NCI-H2196 (cell line): ENCODE results near the gene RAP1A.
A peak's percentile ranks its signal among the peaks of the same experiment; 100 is the strongest.

Source experiments
- DNase-seq: peaks from one replicate; lab custom pipeline; 2025; ENCODE audit not compliant: unreplicated experiment; lab: John Stamatoyannopoulos, UW

The RAP1A gene

GRCh38 chr1:111619635-111620440 lies at the start of gene RAP1A:
Gene RAP1A, plus strand, starts transcription at chr1:111619789. Its CDS starts 71,572 bp downstream, at chr1:111691361.
- peak; percentile 92 for DNase-seq

GRCh38 chr1:111569913-111570312 lies 49.7 kb upstream of the RAP1A start:
- no peak for DNase-seq

DNA sequence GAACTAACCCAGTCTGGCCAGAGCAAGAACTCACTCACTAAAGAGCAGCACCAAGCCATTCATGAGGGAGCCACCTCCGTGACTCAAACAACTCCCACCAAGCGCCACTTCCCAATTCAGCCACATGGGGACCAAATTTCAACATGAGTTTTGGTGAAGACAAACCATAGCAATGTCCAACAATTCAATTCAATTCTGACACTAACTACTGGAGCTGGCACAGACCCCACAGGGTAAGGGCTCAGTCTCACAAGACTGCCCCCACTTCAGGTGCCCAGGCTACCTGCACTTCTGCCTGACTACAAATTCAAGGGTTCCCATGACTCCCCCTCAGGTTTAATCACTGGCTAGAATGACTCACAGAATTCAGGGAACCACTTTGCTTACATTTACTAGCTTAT lies 48.8 kb upstream of the RAP1A start:
- no peak for DNase-seq

DNA sequence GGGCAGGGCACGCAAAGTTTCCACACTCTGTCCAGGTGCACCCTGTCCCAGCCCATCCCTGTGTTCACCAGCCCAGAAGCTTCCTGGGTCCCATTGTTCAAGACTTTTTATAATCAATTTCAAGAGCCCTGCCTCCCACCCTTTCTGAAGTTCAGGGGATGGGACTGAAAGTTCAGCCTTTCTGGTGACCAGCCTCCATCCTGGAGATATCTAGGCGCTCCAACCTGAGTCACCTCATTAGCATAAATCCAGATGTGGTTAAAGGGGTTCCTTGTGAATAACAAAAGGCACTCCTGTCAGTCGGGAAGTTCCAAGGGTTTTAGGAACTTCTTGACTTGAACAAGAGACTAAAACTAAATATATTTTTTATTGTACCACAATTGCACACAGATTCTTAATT lies 48.4 kb upstream of the RAP1A start:
- no peak for DNase-seq

DNA sequence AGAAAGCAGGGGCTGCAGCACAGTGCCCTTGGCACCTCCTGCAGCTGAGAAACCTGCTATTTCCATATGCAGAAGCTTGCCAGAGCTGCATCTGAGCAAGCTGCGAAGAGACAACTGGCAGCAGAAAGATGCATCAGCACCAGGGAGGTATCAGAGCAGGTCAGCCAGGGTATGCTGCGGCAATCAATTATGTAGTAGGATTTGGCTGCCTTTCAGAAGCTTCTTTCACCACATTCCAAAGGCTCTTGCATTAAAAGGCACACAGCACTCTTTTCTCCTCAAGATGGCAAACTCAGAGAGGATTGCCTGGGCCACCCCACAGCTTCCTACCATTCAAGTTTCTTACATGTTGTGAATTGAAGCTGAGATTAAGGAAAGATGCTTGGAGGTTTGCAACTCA lies 47.6 kb upstream of the RAP1A start:
- no peak for DNase-seq

GRCh38 chr1:111576547-111576946 lies 43.0 kb upstream of the RAP1A start:
- DNase-seq: peak; percentile 44

DNA sequence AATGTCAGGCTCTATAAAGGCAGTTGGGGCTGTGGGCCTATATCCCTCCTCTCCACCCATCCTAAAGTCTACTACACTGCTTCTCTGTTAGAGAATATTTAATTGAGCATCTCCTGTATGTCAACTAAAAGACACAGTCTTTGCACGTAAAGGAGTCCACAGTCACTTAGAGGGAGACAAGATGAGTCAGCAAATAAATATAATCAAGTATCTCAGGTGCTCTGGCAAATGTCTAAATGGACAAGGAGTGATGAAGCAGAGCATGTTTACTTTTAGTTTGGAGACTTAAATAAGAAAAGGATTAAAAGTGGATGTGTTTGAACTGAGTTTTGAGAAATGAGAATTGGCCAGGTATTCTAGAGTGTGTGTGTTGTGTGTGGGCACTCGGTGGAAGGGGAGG lies 41.8 kb upstream of the RAP1A start:
- DNase-seq: no peak

GRCh38 chr1:111581166-111581565 lies 38.4 kb upstream of the RAP1A start:
- no peak for DNase-seq

- no peak for DNase-seq
These were observed 37.6 kb upstream of the RAP1A start for GRCh38 chr1:111582016-111582415.

- DNase-seq: no peak
These were observed 36.7 kb upstream of the RAP1A start for GRCh38 chr1:111582644-111583618.

- DNase-seq: no peak
These were observed 34.0 kb upstream of the RAP1A start for GRCh38 chr1:111585447-111586086.

- no peak for DNase-seq
These were observed 33.5 kb upstream of the RAP1A start for GRCh38 chr1:111586112-111586511.

GRCh38 chr1:111587509-111588174 lies 31.9 kb upstream of the RAP1A start:
- DNase-seq: no peak

- no peak for DNase-seq
These were observed 27.7 kb upstream of the RAP1A start for GRCh38 chr1:111591937-111592336.

GRCh38 chr1:111592389-111593361 lies 26.9 kb upstream of the RAP1A start:
- no peak for DNase-seq

DNA sequence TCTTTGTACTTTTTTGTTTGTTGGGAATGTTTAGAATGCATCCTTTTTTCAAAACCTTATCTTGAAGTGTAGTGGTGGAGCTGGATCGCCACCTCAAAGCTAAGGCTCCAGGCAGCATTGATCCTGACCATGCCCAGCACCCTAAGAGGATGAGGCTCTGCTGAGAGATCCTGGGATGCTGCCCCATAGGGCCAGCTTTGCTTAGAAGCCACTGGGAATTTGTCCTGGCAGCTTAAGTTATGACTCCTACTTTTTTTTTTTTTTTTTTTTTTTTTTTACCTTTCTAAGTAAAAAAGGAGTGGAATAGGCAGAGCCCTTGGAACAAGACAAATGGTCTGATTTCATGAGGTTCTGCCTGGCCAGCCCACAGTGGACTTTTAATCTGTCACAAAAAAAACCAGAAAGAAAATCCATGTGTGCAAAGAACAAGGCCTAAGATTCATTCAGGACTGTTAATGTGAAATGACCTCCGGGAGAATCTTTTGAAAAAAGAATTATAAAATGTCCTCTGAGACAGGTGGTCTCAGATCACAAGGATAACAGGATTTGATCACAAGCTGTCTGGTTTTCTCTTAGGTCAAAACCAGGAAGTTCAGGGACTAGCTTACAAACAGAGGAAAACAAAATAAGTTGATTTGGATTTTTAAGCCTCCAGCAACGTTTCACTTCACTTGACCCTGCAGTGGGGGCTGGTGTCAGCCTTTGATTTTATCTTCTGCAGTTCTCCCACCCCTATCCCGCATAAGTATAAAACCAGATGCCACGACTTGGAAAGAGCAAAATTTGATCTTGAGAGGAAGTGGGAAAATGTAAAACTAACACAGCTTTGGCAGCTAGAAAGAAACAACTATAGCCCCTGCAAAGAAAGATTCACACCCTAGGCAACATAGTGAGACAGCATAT lies 25.9 kb upstream of the RAP1A start:
- no peak for DNase-seq

DNA sequence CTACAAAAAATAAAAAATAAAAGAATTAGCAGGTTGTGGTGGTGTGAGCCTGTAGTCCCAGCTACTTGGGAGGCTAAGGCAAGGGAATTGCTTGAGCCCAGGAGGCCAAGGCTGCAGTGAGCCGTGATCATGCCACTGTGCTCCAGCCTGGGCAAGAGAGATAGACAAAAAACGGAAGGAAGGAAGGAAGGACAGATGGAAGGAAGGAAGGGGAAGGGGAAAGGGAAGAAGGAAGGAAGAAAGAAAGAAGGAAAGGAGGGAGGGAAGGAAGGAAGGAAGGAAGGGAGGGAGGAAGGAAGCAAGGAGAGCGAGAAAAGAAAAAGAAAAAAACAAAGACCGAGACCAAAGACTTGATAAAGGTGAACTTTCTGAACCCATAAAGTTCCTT lies 25.3 kb upstream of the RAP1A start:
- DNase-seq: no peak

DNA sequence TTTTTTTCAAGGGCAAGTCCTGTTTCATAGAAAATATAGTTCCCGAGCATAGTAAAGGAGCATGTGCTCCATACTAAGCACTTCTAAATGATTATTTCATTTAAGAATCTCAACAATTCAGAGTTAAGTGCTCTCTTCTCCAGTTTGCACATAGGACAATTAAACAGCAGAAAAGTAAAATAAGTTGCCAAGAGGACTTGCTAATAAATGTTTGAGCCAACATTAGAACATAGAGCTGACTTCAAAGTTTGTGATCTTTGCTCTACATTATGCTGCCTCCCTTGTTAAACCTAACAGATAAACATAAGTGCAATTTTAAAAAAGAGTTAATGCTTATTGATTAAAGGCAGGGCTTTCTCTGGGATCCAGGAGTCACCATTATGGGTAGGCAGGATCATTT lies 23.8 kb upstream of the RAP1A start:
- DNase-seq: no peak

DNA sequence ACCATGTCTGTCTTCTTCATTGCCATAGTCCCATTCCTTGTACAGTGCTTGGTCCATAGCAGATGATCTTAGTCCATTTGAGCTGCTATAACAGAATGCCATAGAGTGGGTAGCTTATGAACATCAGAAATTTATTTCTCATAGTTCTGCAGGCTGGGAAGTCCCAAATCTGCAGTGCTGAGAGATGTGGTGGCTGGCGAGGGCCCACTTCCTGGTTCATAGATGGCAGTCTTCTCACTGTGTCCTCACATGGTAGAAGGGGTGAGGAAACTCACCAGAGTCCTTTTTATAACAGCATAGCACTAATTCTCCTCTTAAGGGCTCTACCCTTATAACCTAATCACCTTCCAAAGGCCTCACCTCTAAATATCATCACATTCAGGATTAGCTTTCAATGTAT lies 23.1 kb upstream of the RAP1A start:
- no peak for DNase-seq
